Ovary (tissue), 9 donors: ENCODE measurements around the gene SCGB1D2. TPM values are rescaled to one million over a fixed set of nuclear protein-coding genes. Genes with fewer than 3 reads are reported as not detected.

Experiments used
- DNase-seq, 5 donors: peaks; one replicate each; pipeline ENCODE4 v3.0.0-alpha.2; 2019 to 2020
- H3K27ac ChIP-seq, 2 donors: fragments of 200-600 bp; one replicate each; pipeline versions ENCODE4 v1.5.1 to v1.8.0; 2019 to 2022
- H3K27me3 ChIP-seq: fragments of 200-600 bp; one replicate; pipeline ENCODE4 v1.8.0; 2022
- H3K36me3 ChIP-seq: fragments of 200-600 bp; sonication (generic); one replicate; pipeline ENCODE4 v1.5.1; 2019
- H3K4me1 ChIP-seq: one replicate; pipeline ENCODE4 v1.8.1; 2013; ENCODE audit warnings: mild to moderate bottlenecking, moderate library complexity; ENCODE audit not compliant: insufficient read depth
- H3K4me3 ChIP-seq: fragments of 200-600 bp; sonication (generic); one replicate; pipeline ENCODE4 v1.5.1; 2017
- H3K9me3 ChIP-seq, 2 donors: fragments of 200-600 bp in 1 of 2; sonication (generic) in 1 of 2; one replicate each; pipeline versions ENCODE4 v1.5.1 to v1.8.1; 2013 to 2019; ENCODE audit warnings: mild to moderate bottlenecking in 1 of 2, moderate library complexity in 1 of 2
- CTCF ChIP-seq, 3 donors: fragments of 450-650 bp in 2 of 3; fragments of 200-600 bp in 1 of 3; IDR thresholded peaks; one replicate each; pipeline versions ENCODE4 v1.5.1 to v1.8.0; 2016 to 2022; ENCODE audit warnings: antibody characterized with exemption in 3 of 3, mild to moderate bottlenecking in 1 of 3
- EP300 ChIP-seq: sonication (generic); formaldehyde crosslinking; IDR thresholded peaks from one replicate; pipeline ENCODE4 v1.6.1; 2017; ENCODE audit warnings: antibody characterized with exemption
- POLR2A ChIP-seq: fragments of 450-650 bp; IDR thresholded peaks from one replicate; pipeline ENCODE4 v1.6.1; 2017; ENCODE audit warnings: antibody characterized with exemption, mild to moderate bottlenecking, moderate library complexity
- WGBS, 3 donors: extraction: QIAGEN DNeasy Blood & Tissue Kit in 1 of 3; methylation state at CpG; one replicate each; pipeline versions ENCODE4 v1.1.5 to v1.1.7; 2013 to 2017; 5-methylcytosine and 5-hydroxymethylcytosine counted together
- intact Hi-C, 4 donors: fragments of 100-400 bp; cut with DNase I; formaldehyde crosslinking; loops; one replicate each; pipeline versions ENCODE4 v1.11.0 to v1.15.1; 2022 to 2023
- polyA plus RNA-seq, 2 donors: library from polyadenylated mRNA; stranded (reverse); fragments of 200-250 nt in 1 of 2; fragments of 350-450 nt in 1 of 2; fragmentation: Illumina TruSeq in 1 of 2; extraction: RNeasy Lipid Tissue Mini Kit (QIAGEN cat#74804) in 1 of 2; gene quantifications; one replicate each; pipeline ENCODE4 v1.2.3, GENCODE V29; 2013 to 2014
- total RNA-seq, 7 donors: library from RNA; depleted of rRNA in 2 of 7; stranded (reverse); fragments of >200 nt in 2 of 7; fragmentation: NEBNext Ultra II Directional in 3 of 7; extraction: Animal tissue kit (Norgen Biotek cat#: 25700) in 3 of 7; gene quantifications; one replicate each; pipeline versions ENCODE4 v1.1.0 to v1.2.4, GENCODE V29; 2016 to 2023
- donor health status: DM: no; HTN: no; CAD: no; lungs with moderate emphysema.
- donor health status: DM: no; HTN: no; CAD: no.
- donor health status: Bipolar disorder and iron deficiency.
- donor health status: DM: yes; HTN: yes; CAD: no.
- donor health status: DM: no; HTN: no; CAD: no.
- donor health status: DM: yes; HTN: yes; CAD: no.

SCGB1D2 gene
- total and polyA plus RNA-seq, 9 donors: 0.53 to 69.2 (median 4.1) TPM; not detected in 4

GRCh38 chr11:62245271-62245753 is 3.3 kb downstream of the SCGB1D2 start:
- intact Hi-C loops: no loop called here

GRCh38 chr11:62251698-62252097 is 9.7 kb downstream of the SCGB1D2 start:
- no peak for TF ChIP-seq EP300
- Histone ChIP-seq H3K27ac (no peak overlapping the region), H3K4me1 (no peaks in the 10 kb centered on the region), H3K4me3 (no peak overlapping the region), H3K36me3 (no peaks in the 10 kb centered on the region), H3K27me3 (no peaks in the 10 kb centered on the region), H3K9me3 (peaks cover 0 to 9% of the 10 kb centered on the region in 2 donors)
- intact Hi-C loops: no loop called here
- DNase-seq: no peak
- WGBS, 3 donors: 46 to 59% (median 56%) methylated on average over 4 of the region's 4 CpGs

More at GRCh38 chr11:62245271-62245753, 3.3 kb downstream of the SCGB1D2 start:
- no peak overlapping the region for H3K4me3 ChIP-seq
- 8 to 13% (median 11%) methylated on average over 6 of the region's 6 CpGs for WGBS, 3 donors
- no peaks in the 10 kb centered on the region for H3K36me3 ChIP-seq
- TF ChIP-seq POLR2A (no peak), EP300 (no peak), CTCF (IDR thresholded peaks at IDR 0.05) (no peak)
- no peak for DNase-seq
- H3K4me1 ChIP-seq: no peaks in the 10 kb centered on the region
- no peaks in the 10 kb centered on the region for H3K27me3 ChIP-seq
- H3K27ac ChIP-seq: no peak overlapping the region
- peaks cover 0 to 1% of the 10 kb centered on the region in 2 donors for H3K9me3 ChIP-seq

GRCh38 chr11:62253999-62254542 is 12.0 kb downstream of the SCGB1D2 start:
- DNase-seq: no peak
- H3K4me3 ChIP-seq: no peak overlapping the region
- no peaks in the 10 kb centered on the region for H3K36me3 ChIP-seq
- H3K9me3 ChIP-seq: peaks cover 0 to 9% of the 10 kb centered on the region in 2 donors
- TF ChIP-seq POLR2A: no peak
- TF ChIP-seq EP300: no peak
- no peak for TF ChIP-seq CTCF (IDR thresholded peaks at IDR 0.05)
- intact Hi-C loops: no loop called here
- no peaks in the 10 kb centered on the region for H3K27me3 ChIP-seq
- no peaks in the 10 kb centered on the region for H3K4me1 ChIP-seq
- H3K27ac ChIP-seq: no peak overlapping the region
- 53 to 71% (median 55%) methylated on average over 3 of the region's 3 CpGs for WGBS, 3 donors

GRCh38 chr11:62256281-62256680 is 14.2 kb downstream of the SCGB1D2 start:
- Histone ChIP-seq H3K4me3 (no peak overlapping the region), H3K27ac (no peak overlapping the region), H3K9me3 (peaks cover 0 to 5% of the 10 kb centered on the region in 2 donors), H3K27me3 (no peaks in the 10 kb centered on the region), H3K4me1 (no peaks in the 10 kb centered on the region), H3K36me3 (no peaks in the 10 kb centered on the region)
- DNase-seq: no peak
- intact Hi-C loops: no loop called here
- WGBS, 3 donors: 79 to 87% (median 81%) methylated on average over 2 of the region's 2 CpGs
- TF ChIP-seq EP300: no peak
- TF ChIP-seq CTCF (IDR thresholded peaks at IDR 0.05): no peak
- no peak for TF ChIP-seq POLR2A

GRCh38 chr11:62260261-62260953 is 18.4 kb downstream of the SCGB1D2 start:
- H3K9me3 ChIP-seq: no peaks in the 10 kb centered on the region
- no peaks in the 10 kb centered on the region for H3K36me3 ChIP-seq
- H3K4me1 ChIP-seq: no peaks in the 10 kb centered on the region
- intact Hi-C loops: no loop called here
- H3K27me3 ChIP-seq: no peaks in the 10 kb centered on the region
- WGBS, 3 donors: 57 to 69% (median 67%) methylated on average over 6 of the region's 6 CpGs
- no peak for TF ChIP-seq EP300
- TF ChIP-seq CTCF (IDR thresholded peaks at IDR 0.05): no peak
- no peak for TF ChIP-seq POLR2A
- no peak overlapping the region for H3K4me3 ChIP-seq
- DNase-seq: no peak
- no peak overlapping the region for H3K27ac ChIP-seq
